ENCODE results near the gene TBXA2R. TPM values are rescaled to one million over a fixed set of nuclear protein-coding genes. Genes with fewer than 3 reads are reported as not detected.
A peak's percentile ranks its signal among the peaks of the same experiment; 100 is the strongest.

The TBXA2R gene
- total RNA-seq, 1 donor: 4.3 TPM

GRCh38 chr19:3549816-3550215 is 56.9 kb downstream of the TBXA2R start:
- DNase-seq (ENCODE audit: low read depth): no peak
- TF ChIP-seq CTCF (IDR thresholded peaks at IDR 0.05; ENCODE audit: insufficient read depth, low read depth, low read length): no peak
- H3K4me3 ChIP-seq (ENCODE audit: low read depth, low read length): no peak overlapping the region

- DNase-seq (ENCODE audit: low read depth): no peak
- H3K4me3 ChIP-seq (ENCODE audit: low read depth, low read length): no peak overlapping the region
- no peak for TF ChIP-seq CTCF (IDR thresholded peaks at IDR 0.05; ENCODE audit: insufficient read depth, low read depth, low read length)
Observed at GRCh38 chr19:3548606-3549005, 58.1 kb downstream of the TBXA2R start.

- TF ChIP-seq CTCF (IDR thresholded peaks at IDR 0.05; ENCODE audit: insufficient read depth, low read depth, low read length): no peak
- DNase-seq (ENCODE audit: low read depth): no peak
Observed at GRCh38 chr19:3547767-3548282, 58.9 kb downstream of the TBXA2R start.

GRCh38 chr19:3547301-3547731 is 59.4 kb downstream of the TBXA2R start:
- no peak overlapping the region for H3K4me3 ChIP-seq (ENCODE audit: low read depth, low read length)
- peak; percentile 63 for TF ChIP-seq CTCF (IDR thresholded peaks at IDR 0.05; ENCODE audit: insufficient read depth, low read depth, low read length)
- no peak for DNase-seq (ENCODE audit: low read depth)

More at GRCh38 chr19:3547767-3548282, 58.9 kb downstream of the TBXA2R start:
- no peak overlapping the region for H3K4me3 ChIP-seq (ENCODE audit: low read depth, low read length)

- no peak overlapping the region for H3K4me3 ChIP-seq (ENCODE audit: low read depth, low read length)
- DNase-seq (ENCODE audit: low read depth): no peak
- no peak for TF ChIP-seq CTCF (IDR thresholded peaks at IDR 0.05; ENCODE audit: insufficient read depth, low read depth, low read length)
Observed at GRCh38 chr19:3546119-3546518, 60.6 kb downstream of the TBXA2R start.

GRCh38 chr19:3545669-3546034 is 61.0 kb downstream of the TBXA2R start:
- no peak overlapping the region for H3K4me3 ChIP-seq (ENCODE audit: low read depth, low read length)
- DNase-seq (ENCODE audit: low read depth): no peak
- TF ChIP-seq CTCF (IDR thresholded peaks at IDR 0.05; ENCODE audit: insufficient read depth, low read depth, low read length): no peak

All from fibroblast of villous mesenchyme (primary cell).